H1 (cell line): ENCODE measurements around the gene LYSMD3. TPM values are rescaled to one million over a fixed set of nuclear protein-coding genes. Genes with fewer than 3 reads are reported as not detected.

Experiments
- CTCF ChIA-PET: fragments of 300-600 bp; sonication (Branson Sonifier 250); formaldehyde crosslinking; loops from one replicate; lab custom pipeline; 2021; ENCODE audit not compliant: partially characterized antibody; lab: Charles Lee
- POLR2A ChIA-PET: fragments of 300-600 bp; sonication (Branson Sonifier 250); formaldehyde crosslinking; loops from one replicate; lab custom pipeline; 2021; ENCODE audit warnings: inconsistent platforms; ENCODE audit not compliant: partially characterized antibody; lab: Charles Lee
- DNase-seq, 2 experiments: peaks; one replicate each; pipeline versions ENCODE4 v3.0.0 to v3.0.0-alpha.2; 2010 to 2022; ENCODE audit warnings: low spot score in 2 of 2, low read depth in 1 of 2, mixed read lengths in 1 of 2
- FAIRE-seq: peaks from 2 replicates; lab custom pipeline; 2011; peaks lifted over from hg19 to GRCh38; lab: Jason Lieb, UNC
- H2AFZ ChIP-seq: 2 replicates; pipeline ENCODE4 v1.8.1; 2012; ENCODE audit warnings: low read length, inconsistent platforms
- H2AK5ac ChIP-seq: 2 replicates; pipeline ENCODE4 v1.6.1; 2013; ENCODE audit warnings: low read depth, low read length
- H2BK120ac ChIP-seq: replicated peaks from 2 replicates; pipeline ENCODE3; 2013; ENCODE audit warnings: low read depth, low read length, inconsistent platforms
- H2BK12ac ChIP-seq: 2 replicates; pipeline ENCODE4 v1.6.1; 2013; ENCODE audit warnings: low read depth, low read length
- H2BK15ac ChIP-seq: 2 replicates; pipeline ENCODE4 v1.6.1; 2013; ENCODE audit warnings: low read length
- H2BK20ac ChIP-seq: 2 replicates; pipeline ENCODE4 v1.6.1; 2013; ENCODE audit warnings: low read length
- H2BK5ac ChIP-seq: 2 replicates; pipeline ENCODE4 v1.6.1; 2013; ENCODE audit warnings: low read depth, low read length
- H3K14ac ChIP-seq: 2 replicates; pipeline ENCODE4 v1.6.1; 2013; ENCODE audit warnings: inconsistent platforms; ENCODE audit not compliant: insufficient read length
- H3K18ac ChIP-seq: 2 replicates; pipeline ENCODE4 v1.6.1; 2013; ENCODE audit warnings: low read length; ENCODE audit errors: extremely low read depth
- H3K23ac ChIP-seq: 2 replicates; pipeline ENCODE4 v1.6.1; 2013; ENCODE audit warnings: inconsistent platforms; ENCODE audit not compliant: insufficient read length
- H3K23me2 ChIP-seq: 2 replicates; pipeline ENCODE4 v1.6.1; 2013; ENCODE audit warnings: low read depth, low read length
- H3K27ac ChIP-seq: 2 replicates; pipeline ENCODE4 v1.6.1; 2011; ENCODE audit warnings: low read depth, low read length, inconsistent platforms
- H3K27me3 ChIP-seq, 4 experiments: replicated peaks in 1 of 4; 1 replicate in 1 of 4; 2 replicates in 3 of 4; pipeline versions ENCODE4 v1.6.1 to v1.8.1; 2011 to 2013; ENCODE audit warnings: low read length in 3 of 4, mild to moderate bottlenecking in 3 of 4, inconsistent platforms in 2 of 4, mixed read lengths in 2 of 4, moderate library complexity in 1 of 4; ENCODE audit not compliant: control insufficient read depth in 3 of 4, insufficient read depth in 3 of 4; ENCODE audit errors: extremely low read depth in 1 of 4
- H3K36me3 ChIP-seq, 4 experiments: 2 replicates each; pipeline versions ENCODE4 v1.6.1 to v1.8.1; 2011 to 2013; ENCODE audit warnings: mild to moderate bottlenecking in 4 of 4, low read length in 3 of 4, moderate library complexity in 2 of 4, control low read depth in 1 of 4, inconsistent platforms in 1 of 4; ENCODE audit not compliant: insufficient read depth in 4 of 4, control insufficient read depth in 2 of 4
- H3K4ac ChIP-seq: replicated peaks from 2 replicates; pipeline ENCODE3; 2013; ENCODE audit warnings: low read length, low read depth, mixed read lengths, inconsistent platforms; ENCODE audit not compliant: insufficient read length
- H3K4me1 ChIP-seq, 4 experiments: replicated peaks in 1 of 4; 1 replicate in 1 of 4; 2 replicates in 3 of 4; pipeline versions ENCODE4 v1.6.1 to v1.8.1; 2011 to 2013; ENCODE audit warnings: low read length in 3 of 4, inconsistent platforms in 2 of 4, mixed read lengths in 1 of 4; ENCODE audit not compliant: insufficient read depth in 4 of 4, control insufficient read depth in 3 of 4
- H3K4me2 ChIP-seq, 2 experiments: 2 replicates each; pipeline versions ENCODE4 v1.6.1 to v1.8.1; 2011 to 2013; ENCODE audit warnings: low read depth in 2 of 2, low read length in 2 of 2, control low read depth in 1 of 2, inconsistent platforms in 1 of 2, mild to moderate bottlenecking in 1 of 2; ENCODE audit not compliant: insufficient read depth in 1 of 2
- H3K4me3 ChIP-seq, 4 experiments: fragments of 200-600, 300-600 bp in 1 of 4; sonication (generic), shearing (Covaris generic), sonication (Bioruptor Twin) in 1 of 4; 2 replicates each; pipeline versions ENCODE4 v1.5.1 to v1.8.1; 2011 to 2016; ENCODE audit warnings: low read length in 4 of 4, low read depth in 3 of 4, control low read depth in 2 of 4, inconsistent platforms in 2 of 4, mild to moderate bottlenecking in 2 of 4, mixed read lengths in 1 of 4, moderate library complexity in 1 of 4; ENCODE audit not compliant: insufficient read depth in 2 of 4; ENCODE audit errors: extremely low read depth in 1 of 4
- H3K56ac ChIP-seq: replicated peaks from 2 replicates; pipeline ENCODE3; 2013; ENCODE audit warnings: low read depth, mild to moderate bottlenecking, mixed read lengths, low read length, inconsistent platforms; ENCODE audit not compliant: insufficient read length
- H3K79me1 ChIP-seq: 2 replicates; pipeline ENCODE4 v1.6.1; 2013; ENCODE audit warnings: low read depth, low read length, control low read depth
- H3K79me2 ChIP-seq, 2 experiments: 2 replicates each; pipeline versions ENCODE4 v1.6.1 to v1.8.1; 2012 to 2013; ENCODE audit warnings: low read length in 2 of 2, mild to moderate bottlenecking in 2 of 2, inconsistent platforms in 1 of 2; ENCODE audit not compliant: insufficient read depth in 2 of 2, control insufficient read depth in 1 of 2
- H3K9ac ChIP-seq, 4 experiments: replicated peaks in 1 of 4; 1 replicate in 1 of 4; 2 replicates in 3 of 4; pipeline versions ENCODE4 v1.6.1 to v1.8.1; 2011 to 2013; ENCODE audit warnings: low read depth in 3 of 4, low read length in 3 of 4, control low read depth in 2 of 4, mild to moderate bottlenecking in 2 of 4, moderate library complexity in 2 of 4, inconsistent platforms in 1 of 4; ENCODE audit errors: extremely low read depth in 1 of 4
- H3K9me3 ChIP-seq, 2 experiments: 2 replicates each; pipeline versions ENCODE4 v1.6.1 to v1.8.1; 2012 to 2013; ENCODE audit warnings: mild to moderate bottlenecking in 2 of 2, moderate library complexity in 2 of 2, control low read depth in 1 of 2, inconsistent platforms in 1 of 2, low read depth in 1 of 2, low read length in 1 of 2, mixed read lengths in 1 of 2; ENCODE audit not compliant: insufficient read depth in 2 of 2
- H4K20me1 ChIP-seq, 2 experiments: replicated peaks in 1 of 2; 2 replicates each; pipeline versions ENCODE3 to v1.8.1; 2011 to 2013; ENCODE audit warnings: inconsistent platforms in 2 of 2, low read length in 2 of 2, mild to moderate bottlenecking in 1 of 2; ENCODE audit not compliant: insufficient read depth in 2 of 2, control insufficient read depth in 1 of 2
- H4K5ac ChIP-seq: 2 replicates; pipeline ENCODE4 v1.6.1; 2013; ENCODE audit warnings: low read length, low read depth, mixed read lengths, inconsistent platforms; ENCODE audit not compliant: insufficient read length
- H4K8ac ChIP-seq: 2 replicates; pipeline ENCODE4 v1.8.0; 2013; ENCODE audit warnings: mild to moderate bottlenecking, moderate library complexity, low read length, inconsistent platforms; ENCODE audit not compliant: insufficient read depth; ENCODE audit errors: extremely low read depth
- H4K91ac ChIP-seq: replicated peaks from 2 replicates; pipeline ENCODE3; 2013; ENCODE audit warnings: low read length, mixed read lengths, inconsistent platforms; ENCODE audit not compliant: insufficient read length
- BRCA1 ChIP-seq: IDR thresholded peaks from 2 replicates; pipeline ENCODE4 v1.6.1; 2012; ENCODE audit warnings: low read depth, low read length, improper control_type of control experiment
- CBX5 ChIP-seq: fragments of 300-800, 300-1000 bp; sonication (generic); IDR thresholded peaks from 2 replicates; pipeline ENCODE4 v1.7.1; 2016; ENCODE audit warnings: antibody characterized with exemption, low read length, low read depth
- CBX8 ChIP-seq: fragments of 300-800, 300-1000 bp; sonication (generic); IDR thresholded peaks from 2 replicates; pipeline ENCODE4 v1.7.1; 2016; ENCODE audit warnings: low read depth, low read length, borderline replicate concordance
- E2F6 ChIP-seq: IDR thresholded peaks from 2 replicates; pipeline ENCODE4 v1.6.1; 2012; ENCODE audit warnings: inconsistent platforms
- GABPA ChIP-seq: IDR thresholded peaks from 2 replicates; pipeline ENCODE4 v1.6.1; 2011; ENCODE audit warnings: mild to moderate bottlenecking, low read length, moderate library complexity, borderline replicate concordance; ENCODE audit not compliant: insufficient read depth
- MAFK ChIP-seq: IDR thresholded peaks from 2 replicates; pipeline ENCODE4 v1.6.1; 2012; ENCODE audit warnings: low read depth, mild to moderate bottlenecking, improper control_type of control experiment, low read length
- POLR2AphosphoS5 ChIP-seq: IDR thresholded peaks from 2 replicates; pipeline ENCODE4 v1.6.1; 2011; ENCODE audit warnings: low read depth, low read length
- RFX5 ChIP-seq: IDR thresholded peaks from 2 replicates; pipeline ENCODE4 v1.6.1; 2011; ENCODE audit warnings: low read depth, low read length, improper control_type of control experiment, borderline replicate concordance
- SAP30 ChIP-seq: fragments of 300-600 bp; sonication (generic); IDR thresholded peaks from 2 replicates; pipeline ENCODE4 v1.7.1; 2012; ENCODE audit warnings: low read length, moderate library complexity, mild to moderate bottlenecking, inconsistent platforms; ENCODE audit not compliant: insufficient read depth, insufficient replicate concordance
- SP4 ChIP-seq: IDR thresholded peaks from 2 replicates; pipeline ENCODE4 v1.6.1; 2012; ENCODE audit warnings: low read length, inconsistent platforms
- SRF ChIP-seq: IDR thresholded peaks from 2 replicates; pipeline ENCODE4 v1.6.1; 2011; ENCODE audit warnings: mild to moderate bottlenecking, low read depth, low read length, moderate library complexity
- TBP ChIP-seq: IDR thresholded peaks from 2 replicates; pipeline ENCODE4 v1.6.1; 2011; ENCODE audit warnings: low read depth, low read length, improper control_type of control experiment
- polyA plus RNA-seq, 7 experiments: library from polyadenylated mRNA; depleted of rRNA in 3 of 7; stranded (reverse) in 5 of 7; unstranded in 2 of 7; fragments of >200 nt in 5 of 7; fragments of 200-250 nt in 2 of 7; gene quantifications; 1 replicate in 5 of 7; 2 replicates in 1 of 7; 4 replicates in 1 of 7; pipeline versions ENCODE4 v1.2.1 to v1.2.3, GENCODE V29; 2011 to 2013; ENCODE audit warnings: missing spikeins in 2 of 7, mixed read lengths in 2 of 7
- total RNA-seq: library from RNA; stranded (reverse); fragmentation: NEBNext Ultra II Directional; extraction: Animal tissue kit (Norgen Biotek cat#: 25700); gene quantifications from 2 replicates; pipeline ENCODE4 v1.2.1, GENCODE V29; 2021
- TF ChIP-seq, protein P1 (sequence below): IDR thresholded peaks from 2 replicates; pipeline ENCODE4 v1.6.1; 2012; ENCODE audit warnings: inconsistent platforms

LYSMD3 gene
- total and polyA plus RNA-seq, 2 of the 8 experiments (the other 6 are each of a cell fraction or from before 2014, with no cell fraction given), result 3.7 to 14.9 TPM

GRCh38 chr5:90495146-90495545, 34.2 kb downstream of the LYSMD3 start (continued):
- no peak for TF ChIP-seq RFX5
- TF ChIP-seq, all 59 proteins: peak for 0

DNA sequence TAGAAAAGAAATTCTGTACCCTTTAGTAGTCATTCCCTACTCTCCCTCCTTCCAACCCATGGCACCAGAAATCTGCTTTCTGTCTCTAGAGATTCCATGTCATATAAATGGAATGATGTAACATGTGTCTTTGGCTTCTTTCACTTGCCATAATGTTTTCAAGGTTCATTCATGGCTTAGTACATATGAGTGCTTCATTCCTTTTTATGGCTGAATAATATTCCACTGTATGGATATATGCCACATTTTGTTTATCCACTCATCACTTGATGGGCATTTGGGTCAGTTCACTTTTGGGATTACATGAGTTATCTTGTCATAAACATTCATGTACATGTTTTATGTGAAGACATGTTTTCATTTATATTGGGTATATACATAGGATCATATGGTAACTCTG, 35.3 kb downstream of the LYSMD3 start:
- Histone ChIP-seq H3K79me2 (peaks cover 0 to 2% of the 10 kb centered on the region in 2 experiments; a peak in 1 of 4 replicates), H2BK12ac (no peak overlapping the region), H3K4me1 (no peaks in the 10 kb centered on the region), H2BK5ac (no peak overlapping the region), H2BK120ac (no peak overlapping the region), H3K36me3 (peaks cover 7 to 66% (median 41%) of the 10 kb centered on the region in 4 experiments; a peak in 6 of 8 replicates), H3K14ac (no peak overlapping the region), H2AK5ac (no peak overlapping the region), H3K9ac (no peak overlapping the region), H4K5ac (no peak overlapping the region), H3K4me2 (no peak overlapping the region), H3K9me3 (no peaks in the 10 kb centered on the region), H4K91ac (no peak overlapping the region), H3K23me2 (no peaks in the 10 kb centered on the region), H3K27ac (no peak overlapping the region), H3K23ac (no peak overlapping the region), H3K79me1 (no peaks in the 10 kb centered on the region), H2AFZ (no peak overlapping the region), H4K20me1 (no peaks in the 10 kb centered on the region), H2BK15ac (no peak overlapping the region), H4K8ac (no peak overlapping the region), H3K56ac (no peak overlapping the region), H2BK20ac (no peak overlapping the region), H3K4me3 (no peak overlapping the region), H3K4ac (no peak overlapping the region), H3K27me3 (peaks cover 0 to 2% (median 0%) of the 10 kb centered on the region in 4 experiments; a peak in 1 of 7 replicates), H3K18ac (no peak overlapping the region)
- CTCF ChIA-PET, result no interaction called here
- FAIRE-seq, result no peak
- POLR2A ChIA-PET, result no interaction called here
- no peak for DNase-seq
- TF ChIP-seq CBX8, result no peak
- no peak for TF ChIP-seq TBP
- no peak for TF ChIP-seq SP4
- TF ChIP-seq BRCA1, result no peak
- no peak for TF ChIP-seq SRF
- no peak for TF ChIP-seq GABPA
- TF ChIP-seq POLR2AphosphoS5, result no peak
- TF ChIP-seq SAP30, result no peak
- TF ChIP-seq MAFK, result no peak
- no peak for TF ChIP-seq CBX5
- no peak for TF ChIP-seq E2F6
- TF ChIP-seq, protein P1, sequence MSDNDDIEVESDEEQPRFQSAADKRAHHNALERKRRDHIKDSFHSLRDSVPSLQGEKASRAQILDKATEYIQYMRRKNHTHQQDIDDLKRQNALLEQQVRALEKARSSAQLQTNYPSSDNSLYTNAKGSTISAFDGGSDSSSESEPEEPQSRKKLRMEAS, result no peak
